Endothelial cell of umbilical vein (primary cell): ENCODE measurements around the gene RAP1GAP. TPM values are rescaled to one million over a fixed set of nuclear protein-coding genes. Genes with fewer than 3 reads are reported as not detected.

ENCODE experiments used
- BruUV-seq: library from RNA; stranded (reverse); fragments of 400-500 nt; replicated peaks from 2 replicates; lab custom pipeline; 2021; lab: Mats Ljungman, UMichigan
- CTCF ChIA-PET: fragments of 300-600, 350-600 bp; sonication (Branson Sonifier 250); formaldehyde crosslinking; loops from one replicate; lab custom pipeline; 2021; ENCODE audit warnings: antibody characterized with exemption, inconsistent platforms; lab: Charles Lee
- POLR2A ChIA-PET: fragments of 300-600, 350-600 bp; sonication (Branson Sonifier 250); formaldehyde crosslinking; loops from one replicate; lab custom pipeline; 2021; ENCODE audit warnings: antibody characterized with exemption, inconsistent platforms; lab: Charles Lee
- DNase-seq: peaks from one replicate; pipeline ENCODE4 v3.0.0-alpha.2; 2011; ENCODE audit warnings: low read depth, low spot score
- FAIRE-seq: peaks from 2 replicates; lab custom pipeline; 2011; peaks lifted over from hg19 to GRCh38; lab: Jason Lieb, UNC
- H2AFZ ChIP-seq: 2 replicates; pipeline ENCODE4 v1.6.0; 2012; ENCODE audit warnings: low read depth, low read length, control low read depth, inconsistent platforms
- H3K27ac ChIP-seq: 2 replicates; pipeline ENCODE4 v1.5.1; 2011; ENCODE audit warnings: low read depth, mild to moderate bottlenecking, control low read depth, low read length, moderate library complexity; ENCODE audit not compliant: insufficient read depth
- H3K27me3 ChIP-seq, 2 experiments: 2 replicates each; pipeline versions ENCODE4 v1.6.0 to v1.6.1; 2011; ENCODE audit warnings: low read length in 2 of 2, mixed read lengths in 1 of 2; ENCODE audit not compliant: control insufficient read depth in 2 of 2, insufficient read depth in 2 of 2
- H3K36me3 ChIP-seq, 2 experiments: 2 replicates in 1 of 2; 3 replicates in 1 of 2; pipeline ENCODE4 v1.5.1; 2011; ENCODE audit warnings: low read length in 2 of 2, mild to moderate bottlenecking in 1 of 2, moderate library complexity in 1 of 2; ENCODE audit not compliant: control insufficient read depth in 2 of 2, insufficient read depth in 2 of 2; ENCODE audit errors: extremely low read depth in 1 of 2
- H3K4me1 ChIP-seq: 3 replicates; pipeline ENCODE4 v1.5.1; 2011; ENCODE audit warnings: mild to moderate bottlenecking, low read length; ENCODE audit not compliant: control insufficient read depth, insufficient read depth; ENCODE audit errors: extremely low read depth
- H3K4me2 ChIP-seq: 2 replicates; pipeline ENCODE4 v1.6.1; 2011; ENCODE audit warnings: low read length, control low read depth, mixed read lengths; ENCODE audit not compliant: insufficient read depth
- H3K4me3 ChIP-seq, 3 experiments: fragments of 200-600 bp in 1 of 3; sonication (generic), shearing (Covaris generic) in 1 of 3; replicated peaks in 1 of 3; 2 replicates each; pipeline ENCODE4 v1.5.1; 2011 to 2016; ENCODE audit warnings: control low read depth in 3 of 3, low read length in 3 of 3, mild to moderate bottlenecking in 2 of 3, inconsistent platforms in 1 of 3, low read depth in 1 of 3, moderate library complexity in 1 of 3; ENCODE audit not compliant: insufficient read depth in 1 of 3
- H3K79me2 ChIP-seq: 2 replicates; pipeline ENCODE4 v1.6.0; 2012; ENCODE audit warnings: low read length, inconsistent platforms; ENCODE audit not compliant: control insufficient read depth, insufficient read depth
- H3K9ac ChIP-seq: replicated peaks from 2 replicates; pipeline ENCODE3; 2011; ENCODE audit warnings: low read length, control low read depth; ENCODE audit not compliant: insufficient read depth; ENCODE audit errors: extremely low read depth
- H3K9me1 ChIP-seq: replicated peaks from 3 replicates; pipeline ENCODE4 v1.6.0; 2011; ENCODE audit warnings: mild to moderate bottlenecking, low read length; ENCODE audit not compliant: control insufficient read depth, insufficient read depth; ENCODE audit errors: extremely low read depth
- H3K9me3 ChIP-seq: replicated peaks from 2 replicates; pipeline ENCODE4 v1.5.1; 2012; ENCODE audit warnings: low read length, inconsistent platforms; ENCODE audit not compliant: control insufficient read depth, insufficient read depth
- H4K20me1 ChIP-seq: replicated peaks from 2 replicates; pipeline ENCODE3; 2011; ENCODE audit warnings: mild to moderate bottlenecking, low read length; ENCODE audit not compliant: control insufficient read depth, insufficient read depth; ENCODE audit errors: extremely low read depth
- EZH2 ChIP-seq: IDR thresholded peaks from 2 replicates; pipeline ENCODE4 v1.6.1; 2012; ENCODE audit warnings: borderline replicate concordance, low read depth, mild to moderate bottlenecking, moderate library complexity, low read length, inconsistent platforms; ENCODE audit not compliant: severe bottlenecking
- FOS ChIP-seq: IDR thresholded peaks from 2 replicates; pipeline ENCODE4 v1.6.1; 2011; ENCODE audit warnings: mild to moderate bottlenecking, low read length, moderate library complexity, borderline replicate concordance; ENCODE audit not compliant: insufficient read depth
- GATA2 ChIP-seq: IDR thresholded peaks from 2 replicates; pipeline ENCODE4 v1.7.0; 2011; ENCODE audit warnings: low read depth, mild to moderate bottlenecking, moderate library complexity, mixed read lengths, low read length; ENCODE audit not compliant: insufficient read length, insufficient read depth
- JUN ChIP-seq: IDR thresholded peaks from 2 replicates; pipeline ENCODE4 v1.6.1; 2011; ENCODE audit warnings: borderline replicate concordance, low read depth; ENCODE audit not compliant: insufficient read length, insufficient read depth
- MYC ChIP-seq: IDR thresholded peaks from one replicate; pipeline ENCODE4 v1.6.1; 2011; ENCODE audit warnings: mild to moderate bottlenecking, low read depth, low read length
- POLR2A ChIP-seq: IDR thresholded peaks from 2 replicates; pipeline ENCODE4 v1.6.1; 2012; ENCODE audit warnings: low read depth, mild to moderate bottlenecking, control low read depth, low read length
- POLR2AphosphoS5 ChIP-seq: IDR thresholded peaks from 2 replicates; pipeline ENCODE4 v1.6.1; 2012; ENCODE audit warnings: low read depth, mild to moderate bottlenecking, control low read depth, low read length, moderate library complexity; ENCODE audit not compliant: insufficient read depth
- dilution Hi-C: fragments of 300-500 bp; cut with MboI; formaldehyde crosslinking; loops from one replicate; pipeline ENCODE4 v1.15.0; 2019; ENCODE audit warnings: low sequenced_read_pairs; ENCODE audit not compliant: extremely low pct_ligation_motif_present
- intact Hi-C: fragments of 100-400 bp; cut with micrococcal nuclease; formaldehyde crosslinking; loops from one replicate; pipeline ENCODE4 v1.10.0; 2022
- polyA plus RNA-seq, 4 experiments: library from polyadenylated mRNA; depleted of rRNA in 3 of 4; stranded (reverse) in 3 of 4; unstranded in 1 of 4; fragments of >200 nt; gene quantifications; 2 replicates each; pipeline versions ENCODE4 v1.2.1 to v1.2.3, GENCODE V29; 2011 to 2012; ENCODE audit warnings: missing spikeins in 1 of 4
- total RNA-seq: library from RNA; stranded (reverse); gene quantifications from 2 replicates; pipeline ENCODE4 v1.2.3, GENCODE V29; 2021
- TF ChIP-seq, protein P1 (sequence below): IDR thresholded peaks from 2 replicates; pipeline ENCODE4 v1.6.1; 2011; ENCODE audit not compliant: insufficient read depth, insufficient read length
- TF ChIP-seq, protein P2 (sequence below), 2 donors: IDR thresholded peaks; 1 replicate in 1 of 2; 2 replicates in 1 of 2; pipeline ENCODE4 v1.5.1; 2011; ENCODE audit warnings: low read length in 2 of 2, mild to moderate bottlenecking in 2 of 2, moderate library complexity in 2 of 2, control low read depth in 1 of 2, inconsistent platforms in 1 of 2, low read depth in 1 of 2; ENCODE audit not compliant: insufficient read depth in 1 of 2; ENCODE audit errors: extremely low read depth in 1 of 2

RAP1GAP gene
- total and polyA plus RNA-seq, 2 donors (not counting 3 experiments of a cell fraction or from before 2014, with no cell fraction given): 0.07 to 0.20 TPM

DNA sequence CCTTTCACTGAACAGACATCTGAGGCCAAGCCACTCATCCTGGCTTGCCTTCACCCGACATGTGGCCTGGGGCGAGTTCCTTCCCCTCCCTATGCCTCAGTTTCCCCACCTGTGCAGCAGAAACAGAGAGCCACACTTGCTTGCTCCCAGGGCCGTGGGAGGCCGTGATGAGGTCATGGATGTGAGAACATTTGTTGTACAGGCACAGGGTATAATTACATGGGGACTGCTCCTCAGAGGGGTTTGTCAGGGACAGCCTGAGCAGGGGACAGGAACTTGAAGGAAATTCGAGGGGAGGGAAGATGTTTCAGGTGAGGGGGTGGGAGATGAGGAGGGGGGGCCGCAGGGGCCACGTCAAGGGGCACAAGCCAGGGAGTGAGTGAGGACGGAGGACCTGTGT is 103.9 kb downstream of the RAP1GAP start:
- dilution Hi-C loops: no loop called here
- TF ChIP-seq GATA2: no peak
- no peaks in the 10 kb centered on the region for H3K27me3 ChIP-seq
- no TSS peak for BruUV-seq
- H3K9ac ChIP-seq: no peak overlapping the region
- no peak overlapping the region for H2AFZ ChIP-seq
- H3K4me1 ChIP-seq: no peaks in the 10 kb centered on the region
- FAIRE-seq: no peak
- no peak for DNase-seq
- intact Hi-C loops: no loop called here
- no peaks in the 10 kb centered on the region for H3K9me1 ChIP-seq
- ChIA-PET POLR2A (no interaction called here), CTCF (interaction anchor here (0.7 to 1.0 kb wide), 2 partner anchors 15 to 295 kb away, joined by 3 to 5 read pairs; no protein-coding TSS in a partner anchor)
- no peaks in the 10 kb centered on the region for H3K79me2 ChIP-seq
- H3K9me3 ChIP-seq: no peaks in the 10 kb centered on the region
- no peak overlapping the region for H3K4me2 ChIP-seq
- no peaks in the 10 kb centered on the region for H4K20me1 ChIP-seq
- H3K27ac ChIP-seq: no peak overlapping the region
- no peak overlapping the region for H3K4me3 ChIP-seq
- no peaks in the 10 kb centered on the region for H3K36me3 ChIP-seq

DNA sequence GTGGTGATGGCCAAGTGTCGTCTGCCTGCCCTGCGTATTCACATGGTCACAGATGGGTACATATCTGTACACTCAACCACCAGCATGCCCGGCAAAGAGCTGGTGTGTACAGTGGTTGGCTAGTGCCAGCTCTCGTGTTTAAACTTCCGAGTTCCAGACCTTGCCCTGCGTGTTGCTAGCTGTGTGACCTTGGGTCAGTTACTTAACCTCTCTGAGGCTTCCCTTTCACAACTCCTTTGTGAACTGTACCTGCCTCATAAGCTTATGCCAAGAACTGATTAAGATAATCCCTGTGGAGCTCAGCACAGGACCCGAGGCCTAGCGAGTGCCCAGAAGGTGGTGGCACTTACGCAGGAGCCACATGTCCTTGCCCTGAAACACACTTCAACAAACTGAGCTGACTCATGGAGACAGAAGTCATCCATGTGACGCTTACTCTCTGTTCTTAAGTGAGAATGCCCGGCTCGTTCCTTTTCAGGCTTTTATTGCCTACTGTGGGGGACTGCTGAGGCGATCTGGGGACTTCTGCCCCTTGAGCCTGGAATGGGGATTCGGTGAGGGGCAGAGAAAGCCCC is 104.5 kb downstream of the RAP1GAP start:
- BruUV-seq: no TSS peak
- TF ChIP-seq GATA2 (no peak), POLR2AphosphoS5 (no peak), MYC (no peak), FOS (no peak), EZH2 (no peak), JUN (no peak), POLR2A (no peak)
- TF ChIP-seq, protein P1, sequence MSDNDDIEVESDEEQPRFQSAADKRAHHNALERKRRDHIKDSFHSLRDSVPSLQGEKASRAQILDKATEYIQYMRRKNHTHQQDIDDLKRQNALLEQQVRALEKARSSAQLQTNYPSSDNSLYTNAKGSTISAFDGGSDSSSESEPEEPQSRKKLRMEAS: no peak
- TF ChIP-seq, protein P2, sequence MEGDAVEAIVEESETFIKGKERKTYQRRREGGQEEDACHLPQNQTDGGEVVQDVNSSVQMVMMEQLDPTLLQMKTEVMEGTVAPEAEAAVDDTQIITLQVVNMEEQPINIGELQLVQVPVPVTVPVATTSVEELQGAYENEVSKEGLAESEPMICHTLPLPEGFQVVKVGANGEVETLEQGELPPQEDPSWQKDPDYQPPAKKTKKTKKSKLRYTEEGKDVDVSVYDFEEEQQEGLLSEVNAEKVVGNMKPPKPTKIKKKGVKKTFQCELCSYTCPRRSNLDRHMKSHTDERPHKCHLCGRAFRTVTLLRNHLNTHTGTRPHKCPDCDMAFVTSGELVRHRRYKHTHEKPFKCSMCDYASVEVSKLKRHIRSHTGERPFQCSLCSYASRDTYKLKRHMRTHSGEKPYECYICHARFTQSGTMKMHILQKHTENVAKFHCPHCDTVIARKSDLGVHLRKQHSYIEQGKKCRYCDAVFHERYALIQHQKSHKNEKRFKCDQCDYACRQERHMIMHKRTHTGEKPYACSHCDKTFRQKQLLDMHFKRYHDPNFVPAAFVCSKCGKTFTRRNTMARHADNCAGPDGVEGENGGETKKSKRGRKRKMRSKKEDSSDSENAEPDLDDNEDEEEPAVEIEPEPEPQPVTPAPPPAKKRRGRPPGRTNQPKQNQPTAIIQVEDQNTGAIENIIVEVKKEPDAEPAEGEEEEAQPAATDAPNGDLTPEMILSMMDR (IDR thresholded peaks at IDR 0.05; ENCODE audit: extremely low read depth in 1 of 2, insufficient read depth in 1 of 2, low read depth in 1 of 2, low read length in 2 of 2): no peak
- dilution Hi-C loops (no loop called here), intact Hi-C loops (no loop called here)
- no peak for DNase-seq
- Histone ChIP-seq H4K20me1 (no peaks in the 10 kb centered on the region), H3K9me1 (no peaks in the 10 kb centered on the region), H3K4me3 (no peak overlapping the region), H3K9ac (no peak overlapping the region), H3K4me2 (no peak overlapping the region), H3K27me3 (no peaks in the 10 kb centered on the region), H3K79me2 (no peaks in the 10 kb centered on the region), H2AFZ (no peak overlapping the region), H3K4me1 (no peaks in the 10 kb centered on the region), H3K27ac (no peak overlapping the region), H3K9me3 (no peaks in the 10 kb centered on the region), H3K36me3 (no peaks in the 10 kb centered on the region)
- POLR2A ChIA-PET: no interaction called here
- CTCF ChIA-PET: interaction anchor here (0.7 to 1.0 kb wide), 2 partner anchors 16 to 294 kb away, joined by 3 to 5 read pairs; no protein-coding TSS in a partner anchor
- no peak for FAIRE-seq
